ENCODE results near the gene PAQR9. TPM values are rescaled to one million over a fixed set of nuclear protein-coding genes. Genes with fewer than 3 reads are reported as not detected.

Gene PAQR9
- total RNA-seq, 5 donors from 2014 or later (not counting 1 experiment from before 2014, with no cell fraction given) = not detected

- Histone ChIP-seq H3K36me3 (ENCODE audit: control insufficient read depth in 2 of 2, extremely low read depth in 1 of 2, insufficient read depth in 1 of 2, low read length in 1 of 2) (no peaks in the 10 kb centered on the region), H3K27me3 (replicated peaks in 1 of 2; ENCODE audit: control insufficient read depth in 2 of 2, extremely low read depth in 1 of 2, insufficient read depth in 2 of 2, low read length in 1 of 2) (peaks cover 4 to 15% of the 10 kb centered on the region in 2 experiments), H3K4me1 (ENCODE audit: control insufficient read depth in 1 of 2, extremely low read depth in 1 of 2, insufficient read depth in 2 of 2, low read length in 2 of 2) (peaks cover 0 to 4% of the 10 kb centered on the region in 2 experiments), H3K9me3 (no peaks in the 10 kb centered on the region), H3K4me3 (ENCODE audit: control insufficient read depth in 1 of 2, extremely low read depth in 1 of 2, low read length in 1 of 2) (no peak overlapping the region), H3K27ac (ENCODE audit: low read length) (no peak overlapping the region)
- no peak for DNase-seq
- H3K4me1 Mint-ChIP-seq = peaks cover 0 to 3% (median 3%) of the 10 kb centered on the region in 3 donors
- no peak overlapping the region for H3K27ac Mint-ChIP-seq
- 94% methylated on average over 2 of the region's 2 CpGs for WGBS (ENCODE audit: insufficient coverage)
- peaks cover 35 to 39% of the 10 kb centered on the region in 2 donors for H3K27me3 Mint-ChIP-seq
- no peak overlapping the region for H3K4me3 Mint-ChIP-seq
- no peaks in the 10 kb centered on the region for H3K36me3 Mint-ChIP-seq
- ATAC-seq (replicated peaks in 1 of 4) = no peak
- CTCF ChIA-PET = no interaction called here
- no peaks in the 10 kb centered on the region for H3K9me3 Mint-ChIP-seq
- POLR2A ChIA-PET = no interaction called here
Observed at GRCh38 chr3:142951794-142952193, 11.7 kb downstream of the PAQR9 start.

- Mint-ChIP-seq H3K9me3 (no peaks in the 10 kb centered on the region), H3K27me3 (peaks cover 37 to 45% of the 10 kb centered on the region in 2 donors)
- POLR2A ChIA-PET = no interaction called here
Observed at GRCh38 chr3:142950972-142951371, 12.5 kb downstream of the PAQR9 start.

GRCh38 chr3:142947799-142948575 lies 15.5 kb downstream of the PAQR9 start:
- no peaks in the 10 kb centered on the region for H3K36me3 Mint-ChIP-seq
- H3K27ac Mint-ChIP-seq = no peak overlapping the region
- WGBS (ENCODE audit: insufficient coverage) = 83% methylated on average over 4 of the region's 13 CpGs
- Histone ChIP-seq H3K36me3 (ENCODE audit: control insufficient read depth in 2 of 2, extremely low read depth in 1 of 2, insufficient read depth in 1 of 2, low read length in 1 of 2) (no peaks in the 10 kb centered on the region), H3K27me3 (replicated peaks in 1 of 2; ENCODE audit: control insufficient read depth in 2 of 2, extremely low read depth in 1 of 2, insufficient read depth in 2 of 2, low read length in 1 of 2) (peaks cover 3 to 19% of the 10 kb centered on the region in 2 experiments), H3K4me3 (ENCODE audit: control insufficient read depth in 1 of 2, extremely low read depth in 1 of 2, low read length in 1 of 2) (no peak overlapping the region), H3K4me1 (ENCODE audit: control insufficient read depth in 1 of 2, extremely low read depth in 1 of 2, insufficient read depth in 2 of 2, low read length in 2 of 2) (peaks cover 0 to 8% of the 10 kb centered on the region in 2 experiments), H3K9me3 (no peaks in the 10 kb centered on the region), H3K27ac (ENCODE audit: low read length) (no peak overlapping the region)
- ATAC-seq (replicated peaks in 1 of 4) = no peak
- ChIA-PET CTCF (interaction anchor here in 1 of 2 donors (0.7 kb wide), 1 partner anchor 778 kb away, joined by 3 read pairs; no protein-coding TSS in a partner anchor), POLR2A (no interaction called here)
- H3K4me3 Mint-ChIP-seq = peak overlapping the region in 2 of 3 donors; percentile 19 to 31
- peaks cover 8 to 14% (median 12%) of the 10 kb centered on the region in 3 donors for H3K4me1 Mint-ChIP-seq
- no peak for DNase-seq
- H3K9me3 Mint-ChIP-seq = no peaks in the 10 kb centered on the region
- peaks cover 35 to 39% of the 10 kb centered on the region in 2 donors for H3K27me3 Mint-ChIP-seq

More at GRCh38 chr3:142950972-142951371, 12.5 kb downstream of the PAQR9 start:
- no peak overlapping the region for H3K4me3 Mint-ChIP-seq
- H3K4me1 Mint-ChIP-seq = peaks cover 0 to 3% (median 3%) of the 10 kb centered on the region in 3 donors
- no peaks in the 10 kb centered on the region for H3K36me3 ChIP-seq (ENCODE audit: control insufficient read depth in 2 of 2, extremely low read depth in 1 of 2, insufficient read depth in 1 of 2, low read length in 1 of 2)
- H3K27ac ChIP-seq (ENCODE audit: low read length) = no peak overlapping the region
- no CpG with 5 or more reads among the region's 1 CpG for WGBS (ENCODE audit: insufficient coverage)
- H3K4me1 ChIP-seq (ENCODE audit: control insufficient read depth in 1 of 2, extremely low read depth in 1 of 2, insufficient read depth in 2 of 2, low read length in 2 of 2) = peaks cover 0 to 4% of the 10 kb centered on the region in 2 experiments
- no peaks in the 10 kb centered on the region for H3K36me3 Mint-ChIP-seq
- no peak overlapping the region for H3K4me3 ChIP-seq (ENCODE audit: control insufficient read depth in 1 of 2, extremely low read depth in 1 of 2, low read length in 1 of 2)
- no peaks in the 10 kb centered on the region for H3K9me3 ChIP-seq
- ATAC-seq (replicated peaks in 1 of 4) = no peak
- no peak overlapping the region for H3K27ac Mint-ChIP-seq
- no peak for DNase-seq
- CTCF ChIA-PET = no interaction called here
- peaks cover 0 to 17% of the 10 kb centered on the region in 2 experiments for H3K27me3 ChIP-seq (replicated peaks in 1 of 2; ENCODE audit: control insufficient read depth in 2 of 2, extremely low read depth in 1 of 2, insufficient read depth in 2 of 2, low read length in 1 of 2)

- H3K27ac ChIP-seq (ENCODE audit: low read length) = no peak overlapping the region
- no peaks in the 10 kb centered on the region for H3K9me3 ChIP-seq
- peaks cover 0 to 8% of the 10 kb centered on the region in 2 experiments for H3K4me1 ChIP-seq (ENCODE audit: control insufficient read depth in 1 of 2, extremely low read depth in 1 of 2, insufficient read depth in 2 of 2, low read length in 2 of 2)
- H3K4me1 Mint-ChIP-seq = peaks cover 8 to 14% (median 12%) of the 10 kb centered on the region in 3 donors
- H3K27me3 Mint-ChIP-seq = peaks cover 35 to 38% of the 10 kb centered on the region in 2 donors
- ATAC-seq (replicated peaks in 1 of 4) = no peak
- peak overlapping the region in 2 of 3 donors; percentile 19 to 31 for H3K4me3 Mint-ChIP-seq
- no peak overlapping the region for H3K4me3 ChIP-seq (ENCODE audit: control insufficient read depth in 1 of 2, extremely low read depth in 1 of 2, low read length in 1 of 2)
- H3K27ac Mint-ChIP-seq = no peak overlapping the region
- H3K36me3 ChIP-seq (ENCODE audit: control insufficient read depth in 2 of 2, extremely low read depth in 1 of 2, insufficient read depth in 1 of 2, low read length in 1 of 2) = no peaks in the 10 kb centered on the region
- no peaks in the 10 kb centered on the region for H3K36me3 Mint-ChIP-seq
- DNase-seq = no peak
- ChIA-PET CTCF (interaction anchor here in 1 of 2 donors (0.6 kb wide), 1 partner anchor 425 kb away, joined by 3 read pairs; no protein-coding TSS in a partner anchor), POLR2A (no interaction called here)
- H3K9me3 Mint-ChIP-seq = no peaks in the 10 kb centered on the region
- WGBS (ENCODE audit: insufficient coverage) = 28% methylated on average over 31 of the region's 35 CpGs
- H3K27me3 ChIP-seq (replicated peaks in 1 of 2; ENCODE audit: control insufficient read depth in 2 of 2, extremely low read depth in 1 of 2, insufficient read depth in 2 of 2, low read length in 1 of 2) = peaks cover 3 to 19% of the 10 kb centered on the region in 2 experiments
Observed at GRCh38 chr3:142947352-142947751, 16.1 kb downstream of the PAQR9 start.

- 66% methylated on average over 3 of the region's 8 CpGs for WGBS (ENCODE audit: insufficient coverage)
- ChIA-PET CTCF (interaction anchor here (0.6 to 0.7 kb wide), 2 partner anchors 27 to 424 kb away, joined by 3 to 5 read pairs; no protein-coding TSS in a partner anchor), POLR2A (no interaction called here)
- no peaks in the 10 kb centered on the region for H3K36me3 ChIP-seq (ENCODE audit: control insufficient read depth in 2 of 2, extremely low read depth in 1 of 2, insufficient read depth in 1 of 2, low read length in 1 of 2)
- Mint-ChIP-seq H3K4me1 (peaks cover 8 to 14% (median 12%) of the 10 kb centered on the region in 3 donors), H3K27me3 (peaks cover 35 to 38% of the 10 kb centered on the region in 2 donors), H3K4me3 (peak overlapping the region in 1 of 3 donors; percentile 31), H3K36me3 (no peaks in the 10 kb centered on the region), H3K9me3 (no peaks in the 10 kb centered on the region), H3K27ac (no peak overlapping the region)
- H3K27me3 ChIP-seq (replicated peaks in 1 of 2; ENCODE audit: control insufficient read depth in 2 of 2, extremely low read depth in 1 of 2, insufficient read depth in 2 of 2, low read length in 1 of 2) = peaks cover 3 to 19% of the 10 kb centered on the region in 2 experiments
- ATAC-seq (replicated peaks in 1 of 4) (no peak), DNase-seq (no peak)
- H3K27ac ChIP-seq (ENCODE audit: low read length) = no peak overlapping the region
- no peaks in the 10 kb centered on the region for H3K9me3 ChIP-seq
- no peak overlapping the region for H3K4me3 ChIP-seq (ENCODE audit: control insufficient read depth in 1 of 2, extremely low read depth in 1 of 2, low read length in 1 of 2)
- peaks cover 0 to 8% of the 10 kb centered on the region in 2 experiments for H3K4me1 ChIP-seq (ENCODE audit: control insufficient read depth in 1 of 2, extremely low read depth in 1 of 2, insufficient read depth in 2 of 2, low read length in 2 of 2)
Observed at GRCh38 chr3:142946861-142947260, 16.6 kb downstream of the PAQR9 start.

- H3K9me3 Mint-ChIP-seq = no peaks in the 10 kb centered on the region
- H3K27ac Mint-ChIP-seq = peak overlapping the region in 1 of 2 donors; percentile 2
- peak overlapping the region in 1 of 3 donors; percentile 20 for H3K4me3 Mint-ChIP-seq
- 85% methylated on average over 4 of the region's 4 CpGs for WGBS (ENCODE audit: insufficient coverage)
- Histone ChIP-seq H3K4me3 (ENCODE audit: control insufficient read depth in 1 of 2, extremely low read depth in 1 of 2, low read length in 1 of 2) (no peak overlapping the region), H3K4me1 (ENCODE audit: control insufficient read depth in 1 of 2, extremely low read depth in 1 of 2, insufficient read depth in 2 of 2, low read length in 2 of 2) (peaks cover 0 to 8% of the 10 kb centered on the region in 2 experiments), H3K9me3 (no peaks in the 10 kb centered on the region), H3K27ac (ENCODE audit: low read length) (no peak overlapping the region), H3K27me3 (replicated peaks in 1 of 2; ENCODE audit: control insufficient read depth in 2 of 2, extremely low read depth in 1 of 2, insufficient read depth in 2 of 2, low read length in 1 of 2) (peaks cover 3 to 19% of the 10 kb centered on the region in 2 experiments), H3K36me3 (ENCODE audit: control insufficient read depth in 2 of 2, extremely low read depth in 1 of 2, insufficient read depth in 1 of 2, low read length in 1 of 2) (no peaks in the 10 kb centered on the region)
- peaks cover 28 to 36% of the 10 kb centered on the region in 2 donors for H3K27me3 Mint-ChIP-seq
- H3K36me3 Mint-ChIP-seq = no peaks in the 10 kb centered on the region
- ChIA-PET CTCF (no interaction called here), POLR2A (interaction anchor here in 1 of 2 donors (0.5 kb wide), 1 partner anchor 55 kb away, joined by 4 read pairs; no protein-coding TSS in a partner anchor)
- ATAC-seq (replicated peaks in 1 of 4) (no peak), DNase-seq (no peak)
- H3K4me1 Mint-ChIP-seq = peaks cover 8 to 14% (median 12%) of the 10 kb centered on the region in 3 donors
Observed at GRCh38 chr3:142945023-142945422, 18.5 kb downstream of the PAQR9 start.

Data from T-cell (primary cell).